ENCODE data around the gene C1orf52.
"Not testable (repeated sequence)": the region's sequence is repeated elsewhere in the genome, so short reads cannot be mapped to it uniquely, and the experiment has no call there.

C1orf52 gene

GRCh38 chr1:85277802-85278201 is 18.3 kb upstream of the C1orf52 start:
- DNase-seq (ENCODE audit: low read depth) = no peak

GRCh38 chr1:85276978-85277639 is 17.6 kb upstream of the C1orf52 start:
- DNase-seq (ENCODE audit: low read depth) = no peak

GRCh38 chr1:85276215-85276977 is 16.9 kb upstream of the C1orf52 start, which contains the start of gene BCL10:
TSS of gene BCL10 (minus strand) at chr1:85276632. CDS start at chr1:85276352, 280 bp downstream.
- peak; percentile 97 for DNase-seq (ENCODE audit: low read depth)

GRCh38 chr1:85275701-85276214 is 16.3 kb upstream of the C1orf52 start:
- no peak for DNase-seq (ENCODE audit: low read depth)

GRCh38 chr1:85274969-85275453 is 15.5 kb upstream of the C1orf52 start:
- no peak for DNase-seq (ENCODE audit: low read depth)

- DNase-seq (ENCODE audit: low read depth) = no peak
Measured at GRCh38 chr1:85273397-85273796, 13.9 kb upstream of the C1orf52 start.

- no peak for DNase-seq (ENCODE audit: low read depth)
Measured at GRCh38 chr1:85268801-85269585, 9.5 kb upstream of the C1orf52 start.

GRCh38 chr1:85267313-85267712 is 7.9 kb upstream of the C1orf52 start:
- DNase-seq (ENCODE audit: low read depth) = no peak

GRCh38 chr1:85264150-85264549 is 4.7 kb upstream of the C1orf52 start:
- no peak for DNase-seq (ENCODE audit: low read depth)

- DNase-seq (ENCODE audit: low read depth) = no peak
Measured at GRCh38 chr1:85262985-85263384, 3.5 kb upstream of the C1orf52 start.

- no peak for DNase-seq (ENCODE audit: low read depth)
Measured at GRCh38 chr1:85259912-85260274, 431 bp upstream of the C1orf52 start.

- DNase-seq (ENCODE audit: low read depth) = no peak
Measured at GRCh38 chr1:85258536-85259117, 835 bp downstream of the C1orf52 start.

- DNase-seq (ENCODE audit: low read depth) = not testable (repeated sequence)
Measured at GRCh38 chr1:85249042-85249441, 10.4 kb downstream of the C1orf52 start.

- DNase-seq (ENCODE audit: low read depth) = no peak
Measured at GRCh38 chr1:85245891-85246290, 13.6 kb downstream of the C1orf52 start.

- DNase-seq (ENCODE audit: low read depth) = no peak
Measured at GRCh38 chr1:85245456-85245855, 14.0 kb downstream of the C1orf52 start.

- no peak for DNase-seq (ENCODE audit: low read depth)
Measured at GRCh38 chr1:85244271-85245061, 15.0 kb downstream of the C1orf52 start.

GRCh38 chr1:85243372-85243771 is 16.1 kb downstream of the C1orf52 start:
- DNase-seq (ENCODE audit: low read depth) = no peak

- DNase-seq (ENCODE audit: low read depth) = no peak
Measured at GRCh38 chr1:85240643-85241042, 18.8 kb downstream of the C1orf52 start.

- DNase-seq (ENCODE audit: low read depth) = peak; percentile 48
Measured at GRCh38 chr1:85240174-85240601, 19.3 kb downstream of the C1orf52 start.

GRCh38 chr1:85237613-85238012 is 21.8 kb downstream of the C1orf52 start:
- no peak for DNase-seq (ENCODE audit: low read depth)

All from HS-27A (cell line).